ENCODE data around the gene MAP6.

GRCh38 chr11:75637998-75638397 is 30.8 kb downstream of the MAP6 start:
- TF ChIP-seq CTCF (IDR thresholded peaks at IDR 0.05) (no peak), POLR2A (IDR thresholded peaks at IDR 0.05) (no peak)

Data from right lobe of liver (tissue), 4 donors.